WTC11 (cell line): ENCODE measurements around the gene SPAG8. TPM values are rescaled to one million over a fixed set of nuclear protein-coding genes. Genes with fewer than 3 reads are reported as not detected.

Experiments used
- ATAC-seq: fragments of 200-7000 bp; cut with Tn5 transposase; 2 replicates; pipeline ENCODE4 v1.10.0; 2021; ENCODE audit warnings: mild to moderate bottlenecking, moderate library complexity
- CTCF ChIA-PET: fragments of 300-600 bp; sonication (Branson Sonifier 250); formaldehyde crosslinking; loops from one replicate; lab custom pipeline; 2021; ENCODE audit warnings: antibody characterized with exemption; lab: Charles Lee
- POLR2A ChIA-PET: fragments of 350-600 bp; sonication (Branson Sonifier 250); formaldehyde crosslinking; loops from one replicate; lab custom pipeline; 2021; ENCODE audit warnings: antibody characterized with exemption; lab: Charles Lee
- DNase-seq: peaks from one replicate; pipeline ENCODE4 v3.0.0; 2021; ENCODE audit warnings: low spot score
- H3K27ac Mint-ChIP-seq: 2 replicates; pipeline ENCODE4 v1.8.0; 2021; ENCODE audit warnings: mixed read lengths
- H3K27me3 Mint-ChIP-seq: 2 replicates; pipeline ENCODE4 v1.8.0; 2021; ENCODE audit warnings: low read depth, mild to moderate bottlenecking, moderate library complexity, mixed read lengths
- H3K36me3 Mint-ChIP-seq: 2 replicates; pipeline ENCODE4 v1.8.0; 2021; ENCODE audit warnings: mixed read lengths
- H3K4me1 Mint-ChIP-seq: 2 replicates; pipeline ENCODE4 v1.8.0; 2022; ENCODE audit warnings: mixed read lengths
- H3K4me3 Mint-ChIP-seq: 2 replicates; pipeline ENCODE4 v1.8.0; 2021; ENCODE audit warnings: mild to moderate bottlenecking, moderate library complexity, mixed read lengths
- H3K9me3 Mint-ChIP-seq: 2 replicates; pipeline ENCODE4 v1.8.0; 2021; ENCODE audit warnings: mixed read lengths
- AR ChIP-seq: fragments of 250-450 bp; sonication (Bioruptor Pico); IDR thresholded peaks from 2 replicates; pipeline ENCODE4 v1.9.0; 2021; ENCODE audit warnings: mild to moderate bottlenecking
- ATF2 ChIP-seq: sonication (generic); formaldehyde crosslinking; IDR thresholded peaks from 2 replicates; pipeline ENCODE4 v1.8.1; 2022; ENCODE audit warnings: low read depth, missing genetic modification reagents, borderline replicate concordance
- CREB1 ChIP-seq: sonication (generic); formaldehyde crosslinking; IDR thresholded peaks from 2 replicates; pipeline ENCODE4 v1.8.0; 2023; ENCODE audit warnings: mild to moderate bottlenecking, missing genetic modification reagents
- EMX1 ChIP-seq: fragments of 250-450 bp; sonication (Bioruptor Pico); IDR thresholded peaks from 2 replicates; pipeline ENCODE4 v1.8.0; 2021; ENCODE audit warnings: mild to moderate bottlenecking
- ETV6 ChIP-seq: sonication (generic); formaldehyde crosslinking; IDR thresholded peaks from 2 replicates; pipeline ENCODE4 v1.8.1; 2022; ENCODE audit warnings: mild to moderate bottlenecking, missing genetic modification reagents
- FOXK1 ChIP-seq: sonication (generic); formaldehyde crosslinking; IDR thresholded peaks from 2 replicates; pipeline ENCODE4 v1.8.0; 2022; ENCODE audit warnings: mild to moderate bottlenecking, moderate library complexity, missing genetic modification reagents
- IRF2 ChIP-seq: sonication (generic); formaldehyde crosslinking; IDR thresholded peaks from 2 replicates; pipeline ENCODE4 v1.8.0; 2022; ENCODE audit warnings: low read depth, missing genetic modification reagents, borderline replicate concordance
- JAZF1 ChIP-seq: fragments of 250-450 bp; sonication (Bioruptor Pico); IDR thresholded peaks from 2 replicates; pipeline ENCODE4 v1.9.0; 2021; ENCODE audit warnings: moderate library complexity, mild to moderate bottlenecking, inconsistent platforms
- JUN ChIP-seq: sonication (generic); formaldehyde crosslinking; IDR thresholded peaks from 2 replicates; pipeline ENCODE4 v1.8.0; 2023; ENCODE audit warnings: mild to moderate bottlenecking, missing genetic modification reagents
- MXD4 ChIP-seq: fragments of 250-450 bp; sonication (Bioruptor Pico); IDR thresholded peaks from 2 replicates; pipeline ENCODE4 v1.8.0; 2021; ENCODE audit warnings: mild to moderate bottlenecking, moderate library complexity, borderline replicate concordance
- SOX15 ChIP-seq: fragments of 250-450 bp; sonication (Bioruptor Pico); IDR thresholded peaks from 2 replicates; pipeline ENCODE4 v1.9.0; 2021; ENCODE audit warnings: mild to moderate bottlenecking
- ZNF532 ChIP-seq: fragments of 250-450 bp; sonication (Bioruptor Pico); IDR thresholded peaks from 2 replicates; pipeline ENCODE4 v1.9.0; 2021; ENCODE audit warnings: mild to moderate bottlenecking, borderline replicate concordance
- total RNA-seq: library from RNA; stranded (reverse); gene quantifications from 3 replicates; pipeline ENCODE4 v1.2.3, GENCODE V29; 2021
- TF ChIP-seq, protein P1 (sequence below): sonication (generic); formaldehyde crosslinking; IDR thresholded peaks from 2 replicates; pipeline ENCODE4 v1.8.0; 2022; ENCODE audit warnings: missing genetic modification reagents
- TF ChIP-seq, protein P2 (sequence below): fragments of 200-600 bp; IDR thresholded peaks from 2 replicates; pipeline ENCODE4 v1.8.0; 2022; ENCODE audit warnings: antibody characterized with exemption
- TF ChIP-seq, protein P3 (sequence below): sonication (generic); formaldehyde crosslinking; IDR thresholded peaks from 2 replicates; pipeline ENCODE4 v1.8.0; 2022; ENCODE audit warnings: mild to moderate bottlenecking, missing genetic modification reagents
- TF ChIP-seq, protein P4 (sequence below): fragments of 250-450 bp; sonication (Bioruptor Pico); IDR thresholded peaks from 2 replicates; pipeline ENCODE4 v1.8.0; 2021; ENCODE audit warnings: mild to moderate bottlenecking
- TF ChIP-seq, protein P5 (sequence below): fragments of 250-450 bp; sonication (Bioruptor Pico); IDR thresholded peaks from 2 replicates; pipeline ENCODE4 v1.9.0; 2021; ENCODE audit warnings: moderate library complexity, mild to moderate bottlenecking, inconsistent platforms, borderline replicate concordance

SPAG8 gene
- total RNA-seq, 1 experiment from 2014 or later, result 0.72 TPM

DNA sequence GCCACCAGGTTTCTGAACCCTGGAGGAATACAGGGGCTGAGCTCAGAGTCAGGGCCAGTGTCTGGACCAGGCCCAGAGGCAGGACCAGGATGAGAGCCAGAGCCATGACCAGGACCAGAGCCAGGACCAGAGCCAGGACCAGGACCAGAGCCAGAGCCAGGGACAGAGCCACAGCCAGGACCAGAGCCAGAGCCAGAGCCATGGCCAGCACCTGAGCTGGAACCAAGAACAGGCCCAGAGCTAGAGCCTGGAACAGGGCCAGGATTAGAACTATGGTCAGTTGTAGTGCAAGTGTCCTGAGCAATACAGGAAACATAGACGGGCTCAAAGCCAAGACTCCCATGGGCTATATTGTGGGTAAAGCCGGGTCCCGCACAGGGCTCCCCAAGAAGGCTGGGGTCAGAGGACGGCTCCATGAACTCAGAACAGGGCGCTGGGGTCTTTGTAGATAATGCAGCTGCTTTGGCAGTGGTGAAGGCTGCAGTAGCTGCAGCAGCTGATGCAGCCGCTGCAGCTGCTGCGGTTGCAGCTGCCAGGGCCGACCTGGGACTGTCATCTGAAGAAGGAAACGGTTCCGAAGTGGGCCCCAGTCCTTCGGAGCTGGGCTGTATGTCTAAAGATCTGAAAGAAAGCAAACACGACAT is 559 bp downstream of the SPAG8 start (continued):
- TF ChIP-seq, protein P1, sequence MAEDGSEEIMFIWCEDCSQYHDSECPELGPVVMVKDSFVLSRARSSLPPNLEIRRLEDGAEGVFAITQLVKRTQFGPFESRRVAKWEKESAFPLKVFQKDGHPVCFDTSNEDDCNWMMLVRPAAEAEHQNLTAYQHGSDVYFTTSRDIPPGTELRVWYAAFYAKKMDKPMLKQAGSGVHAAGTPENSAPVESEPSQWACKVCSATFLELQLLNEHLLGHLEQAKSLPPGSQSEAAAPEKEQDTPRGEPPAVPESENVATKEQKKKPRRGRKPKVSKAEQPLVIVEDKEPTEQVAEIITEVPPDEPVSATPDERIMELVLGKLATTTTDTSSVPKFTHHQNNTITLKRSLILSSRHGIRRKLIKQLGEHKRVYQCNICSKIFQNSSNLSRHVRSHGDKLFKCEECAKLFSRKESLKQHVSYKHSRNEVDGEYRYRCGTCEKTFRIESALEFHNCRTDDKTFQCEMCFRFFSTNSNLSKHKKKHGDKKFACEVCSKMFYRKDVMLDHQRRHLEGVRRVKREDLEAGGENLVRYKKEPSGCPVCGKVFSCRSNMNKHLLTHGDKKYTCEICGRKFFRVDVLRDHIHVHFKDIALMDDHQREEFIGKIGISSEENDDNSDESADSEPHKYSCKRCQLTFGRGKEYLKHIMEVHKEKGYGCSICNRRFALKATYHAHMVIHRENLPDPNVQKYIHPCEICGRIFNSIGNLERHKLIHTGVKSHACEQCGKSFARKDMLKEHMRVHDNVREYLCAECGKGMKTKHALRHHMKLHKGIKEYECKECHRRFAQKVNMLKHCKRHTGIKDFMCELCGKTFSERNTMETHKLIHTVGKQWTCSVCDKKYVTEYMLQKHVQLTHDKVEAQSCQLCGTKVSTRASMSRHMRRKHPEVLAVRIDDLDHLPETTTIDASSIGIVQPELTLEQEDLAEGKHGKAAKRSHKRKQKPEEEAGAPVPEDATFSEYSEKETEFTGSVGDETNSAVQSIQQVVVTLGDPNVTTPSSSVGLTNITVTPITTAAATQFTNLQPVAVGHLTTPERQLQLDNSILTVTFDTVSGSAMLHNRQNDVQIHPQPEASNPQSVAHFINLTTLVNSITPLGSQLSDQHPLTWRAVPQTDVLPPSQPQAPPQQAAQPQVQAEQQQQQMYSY (CRISPR knock-in tag), result no peak

DNA sequence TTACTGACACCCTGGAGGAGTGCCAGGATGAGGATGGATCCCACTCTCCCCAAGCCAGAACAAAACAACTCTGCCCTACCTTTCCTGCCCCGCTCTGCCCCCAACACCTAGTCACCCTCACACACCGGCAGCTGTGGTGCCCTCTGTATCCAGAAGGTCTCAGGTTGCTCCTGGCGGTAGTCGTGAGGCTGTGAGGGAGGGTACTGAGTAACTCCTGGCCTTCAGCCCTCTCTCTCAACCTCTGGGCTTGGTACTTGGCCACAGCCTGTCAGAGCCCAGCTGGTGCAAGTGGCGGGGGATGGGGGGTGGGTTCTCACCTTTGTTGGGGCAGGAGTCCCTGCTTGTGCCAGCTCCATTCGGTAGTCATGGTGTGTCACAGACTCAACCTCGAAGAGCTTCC is 1.9 kb downstream of the SPAG8 start:
- Mint-ChIP-seq H3K4me3 (no peak overlapping the region), H3K9me3 (no peaks in the 10 kb centered on the region), H3K36me3 (no peaks in the 10 kb centered on the region), H3K27me3 (no peaks in the 10 kb centered on the region), H3K27ac (no peak overlapping the region), H3K4me1 (peaks cover 24% of the 10 kb centered on the region)
- ChIA-PET CTCF (interaction anchor here (6.1 kb wide), 1 partner anchor 19 kb away, joined by 143 read pairs; the partner anchor contains the start of gene NPR2), POLR2A (no interaction called here)
- no peak for DNase-seq
- ATAC-seq, result no peak
- TF ChIP-seq JAZF1 (CRISPR knock-in tag), result no peak
- TF ChIP-seq AR (CRISPR knock-in tag), result no peak
- no peak for TF ChIP-seq ATF2 (CRISPR knock-in tag)
- TF ChIP-seq JUN (CRISPR knock-in tag), result no peak
- TF ChIP-seq, protein P2, sequence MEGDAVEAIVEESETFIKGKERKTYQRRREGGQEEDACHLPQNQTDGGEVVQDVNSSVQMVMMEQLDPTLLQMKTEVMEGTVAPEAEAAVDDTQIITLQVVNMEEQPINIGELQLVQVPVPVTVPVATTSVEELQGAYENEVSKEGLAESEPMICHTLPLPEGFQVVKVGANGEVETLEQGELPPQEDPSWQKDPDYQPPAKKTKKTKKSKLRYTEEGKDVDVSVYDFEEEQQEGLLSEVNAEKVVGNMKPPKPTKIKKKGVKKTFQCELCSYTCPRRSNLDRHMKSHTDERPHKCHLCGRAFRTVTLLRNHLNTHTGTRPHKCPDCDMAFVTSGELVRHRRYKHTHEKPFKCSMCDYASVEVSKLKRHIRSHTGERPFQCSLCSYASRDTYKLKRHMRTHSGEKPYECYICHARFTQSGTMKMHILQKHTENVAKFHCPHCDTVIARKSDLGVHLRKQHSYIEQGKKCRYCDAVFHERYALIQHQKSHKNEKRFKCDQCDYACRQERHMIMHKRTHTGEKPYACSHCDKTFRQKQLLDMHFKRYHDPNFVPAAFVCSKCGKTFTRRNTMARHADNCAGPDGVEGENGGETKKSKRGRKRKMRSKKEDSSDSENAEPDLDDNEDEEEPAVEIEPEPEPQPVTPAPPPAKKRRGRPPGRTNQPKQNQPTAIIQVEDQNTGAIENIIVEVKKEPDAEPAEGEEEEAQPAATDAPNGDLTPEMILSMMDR, result no peak
- TF ChIP-seq IRF2, result no peak
- no peak for TF ChIP-seq FOXK1 (CRISPR knock-in tag)
- no peak for TF ChIP-seq CREB1 (CRISPR knock-in tag)
- TF ChIP-seq, protein P3, sequence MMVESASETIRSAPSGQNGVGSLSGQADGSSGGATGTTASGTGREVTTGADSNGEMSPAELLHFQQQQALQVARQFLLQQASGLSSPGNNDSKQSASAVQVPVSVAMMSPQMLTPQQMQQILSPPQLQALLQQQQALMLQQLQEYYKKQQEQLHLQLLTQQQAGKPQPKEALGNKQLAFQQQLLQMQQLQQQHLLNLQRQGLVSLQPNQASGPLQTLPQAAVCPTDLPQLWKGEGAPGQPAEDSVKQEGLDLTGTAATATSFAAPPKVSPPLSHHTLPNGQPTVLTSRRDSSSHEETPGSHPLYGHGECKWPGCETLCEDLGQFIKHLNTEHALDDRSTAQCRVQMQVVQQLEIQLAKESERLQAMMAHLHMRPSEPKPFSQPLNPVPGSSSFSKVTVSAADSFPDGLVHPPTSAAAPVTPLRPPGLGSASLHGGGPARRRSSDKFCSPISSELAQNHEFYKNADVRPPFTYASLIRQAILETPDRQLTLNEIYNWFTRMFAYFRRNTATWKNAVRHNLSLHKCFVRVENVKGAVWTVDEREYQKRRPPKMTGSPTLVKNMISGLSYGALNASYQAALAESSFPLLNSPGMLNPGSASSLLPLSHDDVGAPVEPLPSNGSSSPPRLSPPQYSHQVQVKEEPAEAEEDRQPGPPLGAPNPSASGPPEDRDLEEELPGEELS (CRISPR knock-in tag), result no peak
- TF ChIP-seq, protein P4, sequence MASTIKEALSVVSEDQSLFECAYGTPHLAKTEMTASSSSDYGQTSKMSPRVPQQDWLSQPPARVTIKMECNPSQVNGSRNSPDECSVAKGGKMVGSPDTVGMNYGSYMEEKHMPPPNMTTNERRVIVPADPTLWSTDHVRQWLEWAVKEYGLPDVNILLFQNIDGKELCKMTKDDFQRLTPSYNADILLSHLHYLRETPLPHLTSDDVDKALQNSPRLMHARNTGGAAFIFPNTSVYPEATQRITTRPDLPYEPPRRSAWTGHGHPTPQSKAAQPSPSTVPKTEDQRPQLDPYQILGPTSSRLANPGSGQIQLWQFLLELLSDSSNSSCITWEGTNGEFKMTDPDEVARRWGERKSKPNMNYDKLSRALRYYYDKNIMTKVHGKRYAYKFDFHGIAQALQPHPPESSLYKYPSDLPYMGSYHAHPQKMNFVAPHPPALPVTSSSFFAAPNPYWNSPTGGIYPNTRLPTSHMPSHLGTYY (CRISPR knock-in tag), result no peak
- TF ChIP-seq, protein P5, sequence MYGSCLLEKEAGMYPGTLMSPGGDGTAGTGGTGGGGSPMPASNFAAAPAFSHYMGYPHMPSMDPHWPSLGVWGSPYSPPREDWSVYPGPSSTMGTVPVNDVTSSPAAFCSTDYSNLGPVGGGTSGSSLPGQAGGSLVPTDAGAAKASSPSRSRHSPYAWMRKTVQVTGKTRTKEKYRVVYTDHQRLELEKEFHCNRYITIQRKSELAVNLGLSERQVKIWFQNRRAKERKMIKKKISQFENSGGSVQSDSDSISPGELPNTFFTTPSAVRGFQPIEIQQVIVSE, result no peak
- TF ChIP-seq ZNF532 (CRISPR knock-in tag), result no peak
- no peak for TF ChIP-seq MXD4
- no peak for TF ChIP-seq SOX15
- TF ChIP-seq EMX1 (CRISPR knock-in tag), result no peak
- TF ChIP-seq ETV6 (CRISPR knock-in tag), result no peak
